Activated T-cell treated with anti-CD3 and anti-CD28 coated beads, Interleukin-2, amount 50 U/mL, for 4 hours (primary cell): ENCODE data around the gene ZNF606. TPM values are rescaled to one million over a fixed set of nuclear protein-coding genes. Genes with fewer than 3 reads are reported as not detected.

Experiments used
- ATAC-seq, 2 donors: fragments of 200-7000 bp; cut with Tn5 transposase; one replicate each; pipeline ENCODE4 v1.10.0; 2021
- DNase-seq: peaks from one replicate; pipeline ENCODE4 v3.0.0-alpha.2; 2020
- H3K27me3 Mint-ChIP-seq: one replicate; pipeline ENCODE4 v1.8.0; 2021; ENCODE audit warnings: low read depth, mixed read lengths
- H3K36me3 Mint-ChIP-seq: one replicate; pipeline ENCODE4 v1.8.0; 2022; ENCODE audit warnings: mixed read lengths; ENCODE audit not compliant: insufficient read depth
- H3K4me1 Mint-ChIP-seq: one replicate; pipeline ENCODE4 v1.8.0; 2021; ENCODE audit warnings: low read depth, mixed read lengths
- H3K4me3 Mint-ChIP-seq: one replicate; pipeline ENCODE4 v1.8.0; 2021; ENCODE audit warnings: mild to moderate bottlenecking, moderate library complexity, mixed read lengths
- H3K9me3 Mint-ChIP-seq: one replicate; pipeline ENCODE4 v1.8.0; 2021; ENCODE audit warnings: mixed read lengths
- total RNA-seq, 3 donors: library from RNA; stranded (reverse); gene quantifications; one replicate each; pipeline ENCODE4 v1.2.1, GENCODE V29; 2021

ZNF606 gene
- total RNA-seq, 3 donors from 2014 or later = 3.1 to 4.2 (median 4.0) TPM

DNA sequence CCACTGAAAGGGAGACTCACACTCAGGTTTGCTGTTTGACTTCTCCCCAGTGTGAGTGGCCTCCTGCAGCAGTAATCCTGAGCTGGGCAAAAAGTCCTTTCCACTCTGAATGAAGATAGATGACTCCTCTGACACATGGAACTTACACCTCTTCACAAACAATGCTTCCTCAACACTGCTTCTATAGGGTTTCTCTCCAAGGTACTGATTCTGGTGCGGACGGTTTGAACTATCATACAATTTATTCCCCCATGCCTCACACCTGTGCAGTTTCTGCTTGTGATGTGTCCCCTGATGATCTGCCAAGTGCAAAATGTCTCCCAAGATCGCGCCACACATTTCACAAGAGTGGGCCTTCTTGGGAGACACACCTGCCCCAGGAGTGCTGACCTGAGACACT, 75.0 kb downstream of the ZNF606 start:
- DNase-seq = no peak
- H3K4me1 Mint-ChIP-seq = no peaks in the 10 kb centered on the region
- H3K4me3 Mint-ChIP-seq = no peak overlapping the region
- peaks cover 50% of the 10 kb centered on the region for H3K9me3 Mint-ChIP-seq
- no peaks in the 10 kb centered on the region for H3K27me3 Mint-ChIP-seq
- ATAC-seq = no peak
- H3K36me3 Mint-ChIP-seq = peaks cover 32% of the 10 kb centered on the region

Other genes with a start within 250 kb of the ZNF606 start
- gene ZNF586, start 233.1 kb downstream of the ZNF606 start, total RNA-seq = 10 to 100 TPM; 14.7 to 17.6 (median 15.5) TPM
- gene ZNF552, start 187.9 kb downstream of the ZNF606 start, total RNA-seq = 1 to 10 TPM; 6.4 to 7.9 (median 6.6) TPM
- gene ZNF587B, start 172.5 kb downstream of the ZNF606 start, total RNA-seq = 10 to 100 TPM; 22.6 to 29.1 (median 27.9) TPM
- gene ZNF587, start 153.0 kb downstream of the ZNF606 start, total RNA-seq = 10 to 100 TPM; 17.9 to 22.1 (median 20.8) TPM
- gene ZNF814, start 113.8 kb downstream of the ZNF606 start, total RNA-seq = 10 to 100 TPM; 21.7 to 30.6 (median 22.0) TPM
- 1 to 10 TPM; 4.7 to 6.8 (median 6.0) TPM for gene ZNF417, start 86.2 kb downstream of the ZNF606 start, total RNA-seq
- gene ZNF418, start 67.4 kb downstream of the ZNF606 start, total RNA-seq = 1 to 10 TPM; 1.5 to 1.8 (median 1.8) TPM
- gene ZNF256, start 55.1 kb downstream of the ZNF606 start, total RNA-seq = 1 to 10 TPM; 4.7 to 6.4 (median 5.2) TPM
- gene C19orf18, start 28.3 kb downstream of the ZNF606 start, total RNA-seq = not detected
- not detected for gene ZSCAN1, start 31.2 kb upstream of the ZNF606 start, total RNA-seq
- under 1 TPM; 0.27 to 0.48 (median 0.37) TPM for gene ZNF135, start 56.5 kb upstream of the ZNF606 start, total RNA-seq
- gene ZSCAN18, start 95.4 kb upstream of the ZNF606 start, total RNA-seq = 10 to 100 TPM in 1 of 3 donors, 1 to 10 TPM in 2; 7.6 to 11.7 (median 9.5) TPM
- gene ZNF329, start 148.0 kb upstream of the ZNF606 start, total RNA-seq = 1 to 10 TPM; 6.3 to 8.4 (median 7.0) TPM
- 10 to 100 TPM; 17.3 to 26.6 (median 18.4) TPM for gene ZNF274, start 180.2 kb upstream of the ZNF606 start, total RNA-seq
- gene ZNF544, start 226.1 kb upstream of the ZNF606 start, total RNA-seq = 10 to 100 TPM; 41.6 to 43.8 (median 41.6) TPM